SK-N-SH treated with all-trans-retinoic acid at 6 μM for 48 hours (cell line): ENCODE measurements around the gene ECM1.

Experiments used
- ATAC-seq: fragments of 200-7000 bp; cut with Tn5 transposase; 3 replicates; pipeline ENCODE4 v1.9.1; 2020; ENCODE audit warnings: mild to moderate bottlenecking, moderate library complexity
- ARNTL ChIP-seq: fragments of 450-650 bp; formaldehyde crosslinking; IDR thresholded peaks from 2 replicates; pipeline ENCODE4 v1.5.0; 2020; ENCODE audit warnings: low read depth, mild to moderate bottlenecking, moderate library complexity, borderline replicate concordance
- BACH2 ChIP-seq: fragments of 250-450 bp; sonication (Bioruptor Pico); IDR thresholded peaks from 2 replicates; pipeline ENCODE4 v1.9.0; 2021; ENCODE audit warnings: mild to moderate bottlenecking, borderline replicate concordance
- CREB5 ChIP-seq: fragments of 250-450 bp; sonication (Bioruptor Pico); IDR thresholded peaks from 2 replicates; pipeline ENCODE4 v1.5.1; 2020; ENCODE audit warnings: low read depth, mild to moderate bottlenecking, moderate library complexity
- CSDC2 ChIP-seq: fragments of 250-450 bp; sonication (Bioruptor Pico); IDR thresholded peaks from 2 replicates; pipeline ENCODE4 v1.5.0; 2020; ENCODE audit warnings: mild to moderate bottlenecking, moderate library complexity
- GLIS3 ChIP-seq: fragments of 250-450 bp; sonication (Bioruptor Pico); IDR thresholded peaks from 2 replicates; pipeline ENCODE4 v1.5.0; 2020; ENCODE audit warnings: mild to moderate bottlenecking, moderate library complexity
- ISL1 ChIP-seq: fragments of 250-450 bp; sonication (Bioruptor Pico); IDR thresholded peaks from 2 replicates; pipeline ENCODE4 v2.1.2; 2022; ENCODE audit warnings: mild to moderate bottlenecking, moderate library complexity
- PPARA ChIP-seq: fragments of 250-450 bp; sonication (Bioruptor Pico); IDR thresholded peaks from 2 replicates; pipeline ENCODE4 v1.5.0; 2020; ENCODE audit warnings: mild to moderate bottlenecking, borderline replicate concordance
- RARB ChIP-seq: fragments of 250-450 bp; sonication (Bioruptor Pico); IDR thresholded peaks from 2 replicates; pipeline ENCODE4 v1.8.0; 2021; ENCODE audit warnings: mild to moderate bottlenecking, moderate library complexity
- TCF4 ChIP-seq: fragments of 250-450 bp; sonication (Bioruptor Pico); IDR thresholded peaks from 2 replicates; pipeline ENCODE4 v1.8.0; 2021; ENCODE audit warnings: mild to moderate bottlenecking, moderate library complexity, borderline replicate concordance
- TOX ChIP-seq: fragments of 250-450 bp; sonication (Bioruptor Pico); IDR thresholded peaks from 2 replicates; pipeline ENCODE4 v1.8.0; 2021; ENCODE audit warnings: mild to moderate bottlenecking, moderate library complexity, borderline replicate concordance
- ZC3H10 ChIP-seq: fragments of 250-450 bp; sonication (Bioruptor Pico); IDR thresholded peaks from 2 replicates; pipeline ENCODE4 v1.5.1; 2021; ENCODE audit warnings: mild to moderate bottlenecking, moderate library complexity
- ZNF70 ChIP-seq: fragments of 450-650 bp; formaldehyde crosslinking; IDR thresholded peaks from 2 replicates; pipeline ENCODE4 v1.5.0; 2020; ENCODE audit warnings: mild to moderate bottlenecking, moderate library complexity
- ZNF8 ChIP-seq: fragments of 450-650 bp; formaldehyde crosslinking; IDR thresholded peaks from 2 replicates; pipeline ENCODE4 v1.5.0; 2020; ENCODE audit warnings: mild to moderate bottlenecking, moderate library complexity
- TF ChIP-seq, protein P1 (sequence below): fragments of 250-450 bp; sonication (Bioruptor Pico); IDR thresholded peaks from 2 replicates; pipeline ENCODE4 v1.5.0; 2020; ENCODE audit warnings: mild to moderate bottlenecking, moderate library complexity

ECM1 gene

DNA sequence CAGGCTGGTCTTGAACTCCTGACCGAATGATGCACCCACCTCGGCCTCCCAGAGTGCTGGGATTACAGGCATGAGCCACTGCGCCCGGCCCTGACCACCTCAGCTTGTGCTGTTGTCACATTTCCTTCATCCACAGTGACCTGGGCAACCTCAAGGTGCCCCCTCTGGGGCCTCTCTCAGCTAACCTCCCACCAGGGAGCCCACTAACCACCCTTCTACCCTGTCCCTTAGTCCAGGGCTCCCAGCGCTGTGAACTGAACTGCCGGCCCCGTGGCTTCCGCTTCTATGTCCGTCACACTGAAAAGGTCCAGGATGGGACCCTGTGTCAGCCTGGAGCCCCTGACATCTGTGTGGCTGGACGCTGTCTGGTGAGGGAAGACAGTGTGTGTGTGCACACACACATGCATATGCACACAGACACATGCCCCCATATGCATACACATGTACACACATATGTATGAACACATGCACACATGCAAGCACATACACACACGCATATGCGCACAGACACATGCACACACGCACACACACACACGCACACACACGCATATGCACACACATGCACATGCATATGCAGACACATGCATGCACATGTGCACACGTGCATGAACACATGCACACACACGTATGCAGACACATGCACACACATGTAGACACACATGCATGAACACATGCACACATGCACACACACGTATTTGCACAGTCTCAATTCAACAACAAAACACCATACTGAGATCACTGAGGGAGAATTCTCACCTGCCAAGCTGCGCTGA lies 47.5 kb downstream of the ECM1 start (continued):
- TF ChIP-seq, protein P1, sequence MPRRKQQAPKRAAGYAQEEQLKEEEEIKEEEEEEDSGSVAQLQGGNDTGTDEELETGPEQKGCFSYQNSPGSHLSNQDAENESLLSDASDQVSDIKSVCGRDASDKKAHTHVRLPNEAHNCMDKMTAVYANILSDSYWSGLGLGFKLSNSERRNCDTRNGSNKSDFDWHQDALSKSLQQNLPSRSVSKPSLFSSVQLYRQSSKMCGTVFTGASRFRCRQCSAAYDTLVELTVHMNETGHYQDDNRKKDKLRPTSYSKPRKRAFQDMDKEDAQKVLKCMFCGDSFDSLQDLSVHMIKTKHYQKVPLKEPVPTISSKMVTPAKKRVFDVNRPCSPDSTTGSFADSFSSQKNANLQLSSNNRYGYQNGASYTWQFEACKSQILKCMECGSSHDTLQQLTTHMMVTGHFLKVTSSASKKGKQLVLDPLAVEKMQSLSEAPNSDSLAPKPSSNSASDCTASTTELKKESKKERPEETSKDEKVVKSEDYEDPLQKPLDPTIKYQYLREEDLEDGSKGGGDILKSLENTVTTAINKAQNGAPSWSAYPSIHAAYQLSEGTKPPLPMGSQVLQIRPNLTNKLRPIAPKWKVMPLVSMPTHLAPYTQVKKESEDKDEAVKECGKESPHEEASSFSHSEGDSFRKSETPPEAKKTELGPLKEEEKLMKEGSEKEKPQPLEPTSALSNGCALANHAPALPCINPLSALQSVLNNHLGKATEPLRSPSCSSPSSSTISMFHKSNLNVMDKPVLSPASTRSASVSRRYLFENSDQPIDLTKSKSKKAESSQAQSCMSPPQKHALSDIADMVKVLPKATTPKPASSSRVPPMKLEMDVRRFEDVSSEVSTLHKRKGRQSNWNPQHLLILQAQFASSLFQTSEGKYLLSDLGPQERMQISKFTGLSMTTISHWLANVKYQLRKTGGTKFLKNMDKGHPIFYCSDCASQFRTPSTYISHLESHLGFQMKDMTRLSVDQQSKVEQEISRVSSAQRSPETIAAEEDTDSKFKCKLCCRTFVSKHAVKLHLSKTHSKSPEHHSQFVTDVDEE (CRISPR knock-in tag), result no peak
- TF ChIP-seq ARNTL (no peak), ZNF8 (CRISPR knock-in tag) (no peak), ZNF70 (no peak), CREB5 (CRISPR knock-in tag) (no peak), ZC3H10 (CRISPR knock-in tag) (no peak), RARB (CRISPR knock-in tag) (no peak)

- TF ChIP-seq BACH2, result no peak
- no peak for TF ChIP-seq CREB5 (CRISPR knock-in tag)
- TF ChIP-seq ISL1 (CRISPR knock-in tag), result no peak
- TF ChIP-seq, protein P1 (CRISPR knock-in tag), result no peak
Observed at GRCh38 chr1:150555971-150556865, 48.3 kb downstream of the ECM1 start.

DNA sequence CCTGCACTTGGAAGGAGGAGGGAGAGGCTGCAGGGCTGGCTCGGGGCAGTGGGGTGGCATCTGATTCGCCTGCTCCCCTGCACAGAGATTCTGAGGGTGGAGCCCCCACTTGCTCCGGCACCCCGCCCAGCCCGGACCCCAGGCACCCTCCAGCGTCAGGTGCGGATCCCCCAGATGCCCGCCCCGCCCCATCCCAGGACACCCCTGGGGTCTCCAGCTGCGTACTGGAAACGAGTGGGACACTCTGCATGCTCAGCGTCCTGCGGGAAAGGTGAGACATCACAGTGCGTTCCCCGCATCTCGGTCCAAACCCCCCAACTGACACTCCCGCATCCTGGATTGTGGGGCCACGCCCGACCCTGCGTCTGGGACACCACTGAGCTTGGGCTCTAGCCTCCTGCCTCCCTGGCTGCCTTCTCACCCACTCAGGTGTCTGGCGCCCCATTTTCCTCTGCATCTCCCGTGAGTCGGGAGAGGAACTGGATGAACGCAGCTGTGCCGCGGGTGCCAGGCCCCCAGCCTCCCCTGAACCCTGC lies 49.2 kb downstream of the ECM1 start:
- no peak for ATAC-seq
- no peak for TF ChIP-seq PPARA (CRISPR knock-in tag)
- no peak for TF ChIP-seq TOX (CRISPR knock-in tag)
- no peak for TF ChIP-seq GLIS3
- TF ChIP-seq, protein P1 (CRISPR knock-in tag), result no peak
- no peak for TF ChIP-seq CSDC2 (CRISPR knock-in tag)
- no peak for TF ChIP-seq TCF4 (CRISPR knock-in tag)

More at GRCh38 chr1:150555971-150556865, 48.3 kb downstream of the ECM1 start:
- no peak for ATAC-seq
